Ascending aorta (tissue), 2 donors: ENCODE data around the gene BMP2K. TPM values are rescaled to one million over a fixed set of nuclear protein-coding genes. Genes with fewer than 3 reads are reported as not detected.

ENCODE experiments used
- DNase-seq, 2 donors: peaks; one replicate each; pipeline ENCODE4 v3.0.0-alpha.2; 2019; ENCODE audit warnings: low spot score in 2 of 2
- H3K27ac ChIP-seq, 2 donors: fragments of 200-600 bp; sonication (generic); one replicate each; pipeline ENCODE4 v1.5.1; 2016 to 2017; ENCODE audit warnings: mild to moderate bottlenecking in 1 of 2
- H3K27me3 ChIP-seq: fragments of 200-600 bp; sonication (generic); one replicate; pipeline ENCODE4 v1.5.1; 2017
- H3K36me3 ChIP-seq, 2 donors: fragments of 200-600 bp; sonication (generic); one replicate each; pipeline ENCODE4 v1.5.1; 2016
- H3K4me1 ChIP-seq, 2 donors: fragments of 200-600 bp; sonication (generic); one replicate each; pipeline ENCODE4 v1.5.1; 2016 to 2017; ENCODE audit warnings: mild to moderate bottlenecking in 1 of 2
- H3K4me3 ChIP-seq, 2 donors: fragments of 200-600 bp; sonication (generic); one replicate each; pipeline ENCODE4 v1.5.1; 2016 to 2017; ENCODE audit warnings: mild to moderate bottlenecking in 1 of 2
- H3K9me3 ChIP-seq, 2 donors: fragments of 200-600 bp; sonication (generic); one replicate each; pipeline ENCODE4 v1.5.1; 2016
- intact Hi-C: fragments of 100-400 bp; cut with DNase I; formaldehyde crosslinking; loops from one replicate; pipeline ENCODE4 v1.15.1; 2023
- total RNA-seq: library from RNA; depleted of rRNA; stranded (reverse); fragments of >200 nt; gene quantifications from one replicate; pipeline ENCODE4 v1.1.0, GENCODE V29; 2016
- TF ChIP-seq, protein P1 (sequence below), 3 experiments: fragments of 200-600 bp in 2 of 3; fragments of 450-650 bp in 1 of 3; sonication (generic) in 2 of 3; IDR thresholded peaks; one replicate each; pipeline ENCODE4 v1.5.1; 2016 to 2019; ENCODE audit warnings: antibody characterized with exemption in 3 of 3, mild to moderate bottlenecking in 1 of 3, moderate library complexity in 1 of 3

The BMP2K gene
- total RNA-seq, 1 donor from 2014 or later, result 16.6 TPM

DNA sequence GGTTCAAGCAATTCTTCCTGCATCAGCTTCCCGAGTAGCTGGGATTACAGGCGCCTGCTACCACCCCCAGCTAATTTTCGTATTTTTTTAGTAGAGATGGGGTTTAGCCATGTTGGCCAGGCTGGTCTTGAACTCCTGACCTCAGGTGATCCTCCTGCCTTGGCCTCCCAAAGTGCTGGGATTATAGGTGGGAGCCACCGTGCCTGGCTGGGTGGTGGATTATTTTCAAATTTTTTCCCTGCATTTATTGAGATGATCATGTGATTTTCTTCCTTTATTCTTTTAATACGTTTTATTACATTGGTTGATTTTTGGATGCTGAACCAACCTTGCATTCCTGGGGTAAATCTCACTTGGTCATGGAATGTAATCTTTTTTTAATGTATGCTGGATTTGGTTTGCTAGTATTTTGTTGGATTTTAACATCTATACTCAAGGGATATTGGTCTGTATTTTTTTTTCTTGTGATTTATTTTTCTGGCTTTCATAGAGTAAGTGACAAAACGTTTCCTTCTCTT lies 30.9 kb downstream of the BMP2K start:
- Histone ChIP-seq H3K27me3 (no peaks in the 10 kb centered on the region), H3K9me3 (peaks cover 0 to 19% of the 10 kb centered on the region in 2 donors), H3K36me3 (no peaks in the 10 kb centered on the region), H3K4me1 (no peaks in the 10 kb centered on the region), H3K27ac (no peak overlapping the region), H3K4me3 (no peak overlapping the region)
- TF ChIP-seq, protein P1, sequence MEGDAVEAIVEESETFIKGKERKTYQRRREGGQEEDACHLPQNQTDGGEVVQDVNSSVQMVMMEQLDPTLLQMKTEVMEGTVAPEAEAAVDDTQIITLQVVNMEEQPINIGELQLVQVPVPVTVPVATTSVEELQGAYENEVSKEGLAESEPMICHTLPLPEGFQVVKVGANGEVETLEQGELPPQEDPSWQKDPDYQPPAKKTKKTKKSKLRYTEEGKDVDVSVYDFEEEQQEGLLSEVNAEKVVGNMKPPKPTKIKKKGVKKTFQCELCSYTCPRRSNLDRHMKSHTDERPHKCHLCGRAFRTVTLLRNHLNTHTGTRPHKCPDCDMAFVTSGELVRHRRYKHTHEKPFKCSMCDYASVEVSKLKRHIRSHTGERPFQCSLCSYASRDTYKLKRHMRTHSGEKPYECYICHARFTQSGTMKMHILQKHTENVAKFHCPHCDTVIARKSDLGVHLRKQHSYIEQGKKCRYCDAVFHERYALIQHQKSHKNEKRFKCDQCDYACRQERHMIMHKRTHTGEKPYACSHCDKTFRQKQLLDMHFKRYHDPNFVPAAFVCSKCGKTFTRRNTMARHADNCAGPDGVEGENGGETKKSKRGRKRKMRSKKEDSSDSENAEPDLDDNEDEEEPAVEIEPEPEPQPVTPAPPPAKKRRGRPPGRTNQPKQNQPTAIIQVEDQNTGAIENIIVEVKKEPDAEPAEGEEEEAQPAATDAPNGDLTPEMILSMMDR (IDR thresholded peaks at IDR 0.05), result no peak
- no peak for DNase-seq
- intact Hi-C loops, result no loop called here

GRCh38 chr4:78809295-78809694 lies 33.1 kb downstream of the BMP2K start:
- Histone ChIP-seq H3K4me3 (no peak overlapping the region), H3K27me3 (no peaks in the 10 kb centered on the region), H3K36me3 (no peaks in the 10 kb centered on the region), H3K4me1 (no peaks in the 10 kb centered on the region), H3K27ac (no peak overlapping the region), H3K9me3 (peaks cover 0 to 19% of the 10 kb centered on the region in 2 donors)
- TF ChIP-seq, protein P1 (IDR thresholded peaks at IDR 0.05), result no peak
- DNase-seq, result no peak
- intact Hi-C loops, result no loop called here

DNA sequence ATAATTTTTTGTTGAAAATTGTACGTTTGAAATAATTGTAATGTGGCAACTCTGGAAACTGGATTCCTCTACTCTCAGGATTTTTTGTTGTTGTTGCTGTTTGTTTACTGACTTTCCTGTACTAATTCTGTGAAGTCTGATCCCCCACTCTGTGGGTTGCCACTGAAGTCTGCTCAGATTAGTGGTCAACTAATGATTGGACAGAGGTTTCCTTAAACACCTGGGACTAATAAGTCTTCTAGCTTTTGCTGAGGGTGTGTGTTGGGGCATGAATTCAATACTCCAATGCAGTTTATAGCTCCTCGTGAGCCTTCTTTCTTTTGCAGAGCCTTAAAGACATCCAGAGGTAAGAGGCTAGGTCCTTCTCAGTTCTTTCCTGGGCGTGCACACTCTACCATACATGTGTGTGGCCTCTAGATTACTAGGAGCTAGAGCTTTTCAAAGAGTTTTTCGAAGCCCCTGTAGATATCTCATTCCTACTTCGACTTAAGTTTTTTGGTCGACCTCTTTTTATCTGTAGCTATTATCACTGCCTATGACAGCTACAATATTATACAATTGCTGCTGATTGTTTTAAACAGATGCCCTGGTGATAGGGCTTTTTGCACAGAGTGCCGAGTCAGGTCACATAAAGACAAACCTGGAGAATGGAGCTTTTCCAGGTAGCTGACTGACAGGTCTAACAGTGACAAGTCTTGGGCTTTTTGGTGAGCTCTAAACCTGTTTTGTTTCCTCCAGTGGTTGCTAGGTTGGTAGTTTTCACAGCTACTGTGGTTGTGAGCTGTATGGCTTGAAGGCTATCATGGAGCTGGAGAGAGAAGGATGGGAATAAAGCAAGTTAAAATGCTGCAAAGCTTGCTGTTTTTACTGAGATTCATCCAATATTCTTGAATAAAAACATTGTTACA lies 34.0 kb downstream of the BMP2K start:
- intact Hi-C loops, result no loop called here
- peaks cover 0 to 19% of the 10 kb centered on the region in 2 donors for H3K9me3 ChIP-seq
- H3K4me1 ChIP-seq, result no peaks in the 10 kb centered on the region
- no peaks in the 10 kb centered on the region for H3K36me3 ChIP-seq
- H3K27ac ChIP-seq, result no peak overlapping the region
- no peak overlapping the region for H3K4me3 ChIP-seq
- DNase-seq, result no peak
- TF ChIP-seq, protein P1 (IDR thresholded peaks at IDR 0.05), result no peak
- no peaks in the 10 kb centered on the region for H3K27me3 ChIP-seq

DNA sequence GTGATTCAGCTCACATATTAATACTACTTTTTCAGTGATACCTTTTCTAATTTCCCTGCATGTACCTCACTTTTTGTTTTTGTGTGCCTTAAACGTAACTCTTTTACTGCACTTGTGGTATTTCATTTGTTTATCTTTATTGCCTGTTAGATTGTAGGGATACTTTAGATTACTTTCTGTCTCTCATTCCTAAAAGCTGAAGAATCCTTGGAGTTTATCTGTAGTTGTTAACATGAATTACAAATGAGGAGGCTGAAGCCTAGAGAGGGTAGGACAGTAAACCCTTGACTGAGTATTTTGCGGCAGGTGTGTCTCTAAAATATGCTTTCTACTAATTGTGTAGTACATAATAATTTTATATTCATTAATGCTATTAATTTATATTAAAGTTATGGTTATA lies 34.9 kb downstream of the BMP2K start:
- intact Hi-C loops, result no loop called here
- Histone ChIP-seq H3K27ac (no peak overlapping the region), H3K9me3 (peaks cover 0 to 13% of the 10 kb centered on the region in 2 donors), H3K4me3 (no peak overlapping the region), H3K36me3 (no peaks in the 10 kb centered on the region), H3K4me1 (no peaks in the 10 kb centered on the region), H3K27me3 (no peaks in the 10 kb centered on the region)
- TF ChIP-seq, protein P1 (IDR thresholded peaks at IDR 0.05), result no peak
- no peak for DNase-seq

DNA sequence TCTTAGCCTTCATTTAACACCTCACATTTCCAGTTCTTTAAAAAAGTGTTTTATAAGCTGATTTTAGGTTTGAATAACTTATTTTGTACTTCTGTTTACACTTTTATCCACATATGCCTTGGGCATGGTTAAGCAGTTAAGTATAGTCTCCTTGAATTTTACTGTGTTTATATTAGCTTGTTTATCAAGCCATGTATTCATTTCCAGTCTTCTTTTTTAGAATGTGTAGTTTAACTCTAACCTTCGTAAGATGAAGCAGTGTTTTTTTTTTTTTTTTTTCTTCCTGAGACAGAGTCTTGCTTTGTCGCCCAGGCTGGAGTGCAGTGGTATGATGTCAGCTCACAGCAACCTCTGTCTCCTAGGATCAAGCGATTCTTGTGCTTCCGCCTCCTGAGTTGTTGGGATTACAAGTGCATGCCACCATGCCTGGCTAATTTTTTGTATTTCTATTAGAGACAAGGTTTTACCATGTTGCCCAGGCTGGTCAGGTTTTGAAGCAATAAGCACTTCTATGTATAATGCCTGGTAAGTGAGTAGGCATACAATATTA lies 42.5 kb downstream of the BMP2K start:
- Histone ChIP-seq H3K4me3 (no peak overlapping the region), H3K27ac (no peak overlapping the region), H3K36me3 (no peaks in the 10 kb centered on the region), H3K27me3 (no peaks in the 10 kb centered on the region), H3K4me1 (no peaks in the 10 kb centered on the region), H3K9me3 (no peaks in the 10 kb centered on the region)
- intact Hi-C loops, result no loop called here
- no peak for DNase-seq
- TF ChIP-seq, protein P1 (IDR thresholded peaks at IDR 0.05), result no peak
